Karpas-422 (cell line): Measurements from ENCODE around the gene ZFP30. TPM values are rescaled to one million over a fixed set of nuclear protein-coding genes. Genes with fewer than 3 reads are reported as not detected.
"Not testable (repeated sequence)": the region's sequence is repeated elsewhere in the genome, so short reads cannot be mapped to it uniquely, and the experiment has no call there.

ENCODE experiments used
- DNase-seq: peaks from one replicate; pipeline ENCODE4 v3.0.0-alpha.2; 2015
- H2AFZ ChIP-seq: fragments of 200-600 bp; sonication (generic); 2 replicates; pipeline ENCODE4 v1.6.1; 2014; ENCODE audit warnings: antibody characterized with exemption, low read length, mixed read lengths
- H3K27ac ChIP-seq: fragments of 200-600 bp; sonication (generic); 2 replicates; pipeline ENCODE4 v1.5.1; 2014; ENCODE audit warnings: mild to moderate bottlenecking, low read length, moderate library complexity
- H3K27me3 ChIP-seq: fragments of 200-600 bp; sonication (generic); 2 replicates; pipeline ENCODE4 v1.6.1; 2014; ENCODE audit warnings: low read length, mixed read lengths
- H3K36me3 ChIP-seq: fragments of 200-600 bp; sonication (generic); 2 replicates; pipeline ENCODE4 v1.6.1; 2014; ENCODE audit warnings: low read length, mixed read lengths; ENCODE audit not compliant: insufficient read depth
- H3K4me1 ChIP-seq: fragments of 200-600 bp; sonication (generic); 2 replicates; pipeline ENCODE4 v1.6.1; 2014; ENCODE audit warnings: mild to moderate bottlenecking, low read length, mixed read lengths
- H3K4me2 ChIP-seq: fragments of 200-600 bp; sonication (generic); 2 replicates; pipeline ENCODE4 v1.6.1; 2014; ENCODE audit warnings: low read length, low read depth, mild to moderate bottlenecking; ENCODE audit not compliant: poor library complexity, severe bottlenecking
- H3K4me3 ChIP-seq: fragments of 200-600 bp; sonication (generic); 2 replicates; pipeline ENCODE4 v1.5.1; 2014; ENCODE audit warnings: mild to moderate bottlenecking, antibody characterized with exemption, low read length, mixed read lengths
- H3K79me2 ChIP-seq: fragments of 200-600 bp; sonication (generic); 2 replicates; pipeline ENCODE4 v1.6.1; 2014; ENCODE audit warnings: mild to moderate bottlenecking, low read length, mixed read lengths
- H3K9ac ChIP-seq: fragments of 200-600 bp; sonication (generic); 2 replicates; pipeline ENCODE4 v1.6.0; 2014; ENCODE audit warnings: low read length
- H3K9me2 ChIP-seq: fragments of 200-600 bp; sonication (generic), shearing (Covaris generic); replicated peaks from 2 replicates; pipeline ENCODE4 v1.6.0; 2014; ENCODE audit warnings: mild to moderate bottlenecking, low read length, moderate library complexity; ENCODE audit not compliant: insufficient read depth
- H3K9me3 ChIP-seq: fragments of 300-700, 200-600 bp; sonication (generic); 2 replicates; pipeline ENCODE4 v1.6.1; 2014; ENCODE audit warnings: low read length, mixed read lengths
- H4K20me1 ChIP-seq: fragments of 200-600 bp; sonication (generic); 2 replicates; pipeline ENCODE4 v1.6.1; 2014; ENCODE audit warnings: mild to moderate bottlenecking, antibody characterized with exemption, low read length, low read depth; ENCODE audit not compliant: insufficient read depth
- total RNA-seq: library from RNA; depleted of rRNA; stranded (reverse); fragments of >200 nt; shearing (Covaris generic); gene quantifications from 2 replicates; pipeline ENCODE4 v1.2.3, GENCODE V29; 2014; ENCODE audit warnings: low replicate concordance

Gene ZFP30
- total RNA-seq, 1 experiment from 2014 or later = 15.4 TPM

GRCh38 chr19:37669450-37669914 is 14.2 kb upstream of the ZFP30 start:
- Histone ChIP-seq H3K79me2 (no peaks in the 10 kb centered on the region), H3K9me3 (peaks cover 42% of the 10 kb centered on the region), H3K27ac (no peak overlapping the region), H3K4me1 (no peaks in the 10 kb centered on the region), H3K27me3 (no peaks in the 10 kb centered on the region), H4K20me1 (no peaks in the 10 kb centered on the region), H2AFZ (no peak overlapping the region), H3K4me3 (no peak overlapping the region), H3K4me2 (no peak overlapping the region), H3K9ac (no peak overlapping the region), H3K36me3 (no peaks in the 10 kb centered on the region), H3K9me2 (no peaks in the 10 kb centered on the region)
- DNase-seq = no peak

GRCh38 chr19:37657157-37657556 is 1.9 kb upstream of the ZFP30 start:
- peaks cover 22% of the 10 kb centered on the region for H3K9me3 ChIP-seq
- not testable (repeated sequence) for H4K20me1 ChIP-seq, H3K27me3 ChIP-seq, H3K4me2 ChIP-seq, H3K9me2 ChIP-seq, H2AFZ ChIP-seq, H3K4me3 ChIP-seq, H3K27ac ChIP-seq, DNase-seq, H3K9ac ChIP-seq
- peaks cover 13% of the 10 kb centered on the region; the same call in 1 of the 2 replicates for H3K36me3 ChIP-seq
- H3K4me1 ChIP-seq = peaks cover 15% of the 10 kb centered on the region
- peaks cover 30% of the 10 kb centered on the region for H3K79me2 ChIP-seq

- Histone ChIP-seq H3K4me2 (peak overlapping the region; percentile 88), H3K9ac (peak overlapping the region; percentile 94), H3K27ac (peak overlapping the region; percentile 73), H3K4me1 (peaks cover 15% of the 10 kb centered on the region), H3K4me3 (peak overlapping the region; percentile 92), H3K9me2 (no peaks in the 10 kb centered on the region), H4K20me1 (no peaks in the 10 kb centered on the region), H2AFZ (peak overlapping the region; percentile 90), H3K27me3 (no peaks in the 10 kb centered on the region), H3K36me3 (peaks cover 25% of the 10 kb centered on the region), H3K79me2 (peaks cover 43% of the 10 kb centered on the region), H3K9me3 (peaks cover 30% of the 10 kb centered on the region)
- DNase-seq = peak; percentile 94
Measured at GRCh38 chr19:37655689-37656371, 565 bp upstream of the ZFP30 start.

GRCh38 chr19:37654629-37655300 is 500 bp downstream of the ZFP30 start:
- Histone ChIP-seq H3K9ac (peak overlapping the region; percentile 94), H3K4me1 (peaks cover 15% of the 10 kb centered on the region), H3K4me2 (peak overlapping the region; percentile 88), H3K79me2 (peaks cover 54% of the 10 kb centered on the region), H3K9me3 (peaks cover 31% of the 10 kb centered on the region), H3K27ac (peak overlapping the region; percentile 73), H3K4me3 (peak overlapping the region; percentile 92), H4K20me1 (no peaks in the 10 kb centered on the region), H3K36me3 (peaks cover 35% of the 10 kb centered on the region), H2AFZ (peak overlapping the region; percentile 90), H3K9me2 (no peaks in the 10 kb centered on the region), H3K27me3 (no peaks in the 10 kb centered on the region)
- peak; percentile 83 for DNase-seq

GRCh38 chr19:37654118-37654517 is 1.1 kb downstream of the ZFP30 start:
- H3K4me2 ChIP-seq = peak overlapping the region; percentile 88
- H3K79me2 ChIP-seq = peaks cover 59% of the 10 kb centered on the region
- no peak for DNase-seq
- no peaks in the 10 kb centered on the region for H4K20me1 ChIP-seq
- peaks cover 30% of the 10 kb centered on the region for H3K9me3 ChIP-seq
- no peaks in the 10 kb centered on the region for H3K27me3 ChIP-seq
- peak overlapping the region; percentile 92 for H3K4me3 ChIP-seq
- peak overlapping the region; percentile 73 for H3K27ac ChIP-seq
- peaks cover 15% of the 10 kb centered on the region for H3K4me1 ChIP-seq
- H3K9me2 ChIP-seq = no peaks in the 10 kb centered on the region
- peak overlapping the region; percentile 94 for H3K9ac ChIP-seq
- H2AFZ ChIP-seq = peak overlapping the region; percentile 90
- H3K36me3 ChIP-seq = peaks cover 41% of the 10 kb centered on the region

GRCh38 chr19:37635076-37636056 is 19.9 kb downstream of the ZFP30 start:
- no peak for DNase-seq
- Histone ChIP-seq H3K4me3 (no peak overlapping the region), H3K9me2 (no peaks in the 10 kb centered on the region), H3K27ac (no peak overlapping the region), H3K9ac (no peak overlapping the region), H3K36me3 (peaks cover 59% of the 10 kb centered on the region), H2AFZ (no peak overlapping the region), H3K4me2 (no peak overlapping the region), H3K27me3 (no peaks in the 10 kb centered on the region), H3K79me2 (0 out of 2 replicates have a peak, but pooled peaks cover 6% of the 10 kb centered on the region), H3K9me3 (peaks cover 59% of the 10 kb centered on the region), H4K20me1 (no peaks in the 10 kb centered on the region), H3K4me1 (no peaks in the 10 kb centered on the region)

- DNase-seq = peak; percentile 83
- Histone ChIP-seq H3K27ac (no peak overlapping the region), H3K27me3 (no peaks in the 10 kb centered on the region), H3K79me2 (peaks cover 13% of the 10 kb centered on the region), H4K20me1 (no peaks in the 10 kb centered on the region), H3K4me1 (peaks cover 12% of the 10 kb centered on the region), H3K9me3 (peaks cover 4% of the 10 kb centered on the region; the same call in 1 of the 2 replicates), H3K4me3 (peak overlapping the region; percentile 97), H3K9me2 (no peaks in the 10 kb centered on the region), H3K4me2 (peak overlapping the region; percentile 86), H3K9ac (peak overlapping the region; percentile 85), H3K36me3 (peaks cover 21% of the 10 kb centered on the region), H2AFZ (peak overlapping the region; percentile 98)
Measured at GRCh38 chr19:37594982-37595382, 60.3 kb downstream of the ZFP30 start.
